ENCODE results near the gene TIMM29. TPM values are rescaled to one million over a fixed set of nuclear protein-coding genes. Genes with fewer than 3 reads are reported as not detected.
A peak's percentile ranks its signal among the peaks of the same experiment; 100 is the strongest.
"Not testable (repeated sequence)": the region's sequence is repeated elsewhere in the genome, so short reads cannot be mapped to it uniquely, and the experiment has no call there.

The TIMM29 gene
- total RNA-seq, 1 donor from 2014 or later, result 15.3 TPM

GRCh38 chr19:10927730-10928562 is 665 bp upstream of the TIMM29 start:
- intact Hi-C loops (cut with DNase I), result loop anchor here (2.0 kb wide), 1 partner anchor 57 kb away; the partner anchor contains the start of gene CARM1
- DNase-seq (ENCODE audit: missing footprints), result no peak
- peak; percentile 2 for ATAC-seq

GRCh38 chr19:10929402-10929794 is 787 bp downstream of the TIMM29 start:
- ATAC-seq, result no peak
- peak; percentile 64 for DNase-seq (ENCODE audit: missing footprints)
- intact Hi-C loops (cut with DNase I), result loop anchor here (2.0 kb wide), 1 partner anchor 59 kb away; the partner anchor contains the start of gene CARM1

GRCh38 chr19:10935371-10936059 is 6.9 kb downstream of the TIMM29 start:
- intact Hi-C loops (cut with DNase I), result loop anchor here (5.0 kb wide), 2 partner anchors 42 to 192 kb away; no protein-coding TSS in a partner anchor
- DNase-seq (ENCODE audit: missing footprints), result no peak

GRCh38 chr19:10936661-10937084 is 8.1 kb downstream of the TIMM29 start:
- intact Hi-C loops (cut with DNase I), result loop anchor here (5.0 kb wide), 2 partner anchors 41 to 191 kb away; no protein-coding TSS in a partner anchor
- DNase-seq (ENCODE audit: missing footprints), result no peak

More at GRCh38 chr19:10935371-10936059, 6.9 kb downstream of the TIMM29 start:
- no peak for ATAC-seq

GRCh38 chr19:10941649-10942048 is 13.0 kb downstream of the TIMM29 start:
- intact Hi-C loops (cut with DNase I); DNase-seq (ENCODE audit: missing footprints); ATAC-seq: not testable (repeated sequence)

More at GRCh38 chr19:10936661-10937084, 8.1 kb downstream of the TIMM29 start:
- ATAC-seq, result peak; percentile 70

GRCh38 chr19:10943412-10943811 is 14.8 kb downstream of the TIMM29 start:
- intact Hi-C loops (cut with DNase I); DNase-seq (ENCODE audit: missing footprints); ATAC-seq: not testable (repeated sequence)

GRCh38 chr19:10945264-10945663 is 16.7 kb downstream of the TIMM29 start:
- ATAC-seq (no peak), DNase-seq (ENCODE audit: missing footprints) (no peak)
- intact Hi-C loops (cut with DNase I), result no loop called here

- ATAC-seq (no peak), DNase-seq (ENCODE audit: missing footprints) (no peak)
- intact Hi-C loops (cut with DNase I), result no loop called here
These were observed 18.5 kb downstream of the TIMM29 start for GRCh38 chr19:10946958-10947657.

- no peak for DNase-seq (ENCODE audit: missing footprints)
- no peak for ATAC-seq
- intact Hi-C loops (cut with DNase I), result no loop called here
These were observed 24.2 kb downstream of the TIMM29 start for GRCh38 chr19:10952809-10953208.

- intact Hi-C loops (cut with DNase I); DNase-seq (ENCODE audit: missing footprints); ATAC-seq: not testable (repeated sequence)
These were observed 30.8 kb downstream of the TIMM29 start for GRCh38 chr19:10959277-10959968.

- ATAC-seq (peak; percentile 98), DNase-seq (ENCODE audit: missing footprints) (peak; percentile 99)
- intact Hi-C loops (cut with DNase I), result no loop called here
These were observed 31.9 kb downstream of the TIMM29 start, which contains the start of gene SMARCA4 for GRCh38 chr19:10960314-10961072. Gene SMARCA4 (plus strand): TSS chr19:10961030. CDS start chr19:10984152, 23,122 bp downstream.

GRCh38 chr19:10961073-10961860 is 32.7 kb downstream of the TIMM29 start:
- intact Hi-C loops (cut with DNase I), result no loop called here
- ATAC-seq (peak; percentile 30), DNase-seq (ENCODE audit: missing footprints) (peak; percentile 89)

- no peak for ATAC-seq
- intact Hi-C loops (cut with DNase I), result no loop called here
- no peak for DNase-seq (ENCODE audit: missing footprints)
These were observed 34.3 kb downstream of the TIMM29 start for GRCh38 chr19:10962863-10963262.

GRCh38 chr19:10963865-10964264 is 35.3 kb downstream of the TIMM29 start:
- no peak for DNase-seq (ENCODE audit: missing footprints)
- intact Hi-C loops (cut with DNase I), result no loop called here
- ATAC-seq, result no peak

- DNase-seq (ENCODE audit: missing footprints) (no peak), ATAC-seq (no peak)
- intact Hi-C loops (cut with DNase I), result no loop called here
These were observed 36.3 kb downstream of the TIMM29 start for GRCh38 chr19:10964903-10965302.

GRCh38 chr19:10965398-10965797 is 36.8 kb downstream of the TIMM29 start:
- intact Hi-C loops (cut with DNase I), result no loop called here

GRCh38 chr19:10966809-10967208 is 38.2 kb downstream of the TIMM29 start:
- no peak for DNase-seq (ENCODE audit: missing footprints)
- intact Hi-C loops (cut with DNase I), result no loop called here
- ATAC-seq, result no peak

More at GRCh38 chr19:10965398-10965797, 36.8 kb downstream of the TIMM29 start:
- DNase-seq (ENCODE audit: missing footprints) (no peak), ATAC-seq (no peak)
